HFFc6 (cell line): ENCODE data around the gene CHRNA3. TPM values are rescaled to one million over a fixed set of nuclear protein-coding genes. Genes with fewer than 3 reads are reported as not detected.

Experiments
- DNase-seq: peaks from one replicate; pipeline ENCODE4 v3.0.0-alpha.2; 2018
- H3K27ac Mint-ChIP-seq: 2 replicates; pipeline ENCODE4 v1.8.0; 2020; ENCODE audit warnings: mild to moderate bottlenecking, mixed read lengths
- H3K27me3 Mint-ChIP-seq: 2 replicates; pipeline ENCODE4 v1.8.0; 2021; ENCODE audit warnings: mild to moderate bottlenecking, moderate library complexity, mixed read lengths; ENCODE audit not compliant: insufficient read depth
- H3K36me3 Mint-ChIP-seq: 2 replicates; pipeline ENCODE4 v1.8.0; 2021; ENCODE audit warnings: low read depth, mixed read lengths
- H3K4me1 Mint-ChIP-seq: 2 replicates; pipeline ENCODE4 v1.8.0; 2020; ENCODE audit warnings: low read depth, mixed read lengths
- H3K4me3 Mint-ChIP-seq: 2 replicates; pipeline ENCODE4 v1.8.0; 2020; ENCODE audit warnings: mild to moderate bottlenecking, moderate library complexity, mixed read lengths
- H3K9me3 Mint-ChIP-seq: 2 replicates; pipeline ENCODE4 v1.8.0; 2020; ENCODE audit warnings: mild to moderate bottlenecking, mixed read lengths
- CTCF ChIP-seq: fragments of 200-600 bp; sonication (generic); IDR thresholded peaks from 2 replicates; pipeline ENCODE4 v1.5.0; 2021; ENCODE audit warnings: antibody characterized with exemption, mild to moderate bottlenecking
- total RNA-seq, 6 experiments: library from RNA; stranded (reverse); fragmentation: NEBNext Ultra II Directional; extraction: Animal tissue kit (Norgen Biotek cat#: 25700); gene quantifications; 2 replicates in 1 of 6; 3 replicates in 5 of 6; pipeline ENCODE4 v1.2.3, GENCODE V29; 2021

The CHRNA3 gene
- total RNA-seq, 6 experiments from 2014 or later, result not detected

- H3K4me3 Mint-ChIP-seq, result no peak overlapping the region
- no peak overlapping the region for H3K27ac Mint-ChIP-seq
- TF ChIP-seq CTCF, result no peak
- H3K4me1 Mint-ChIP-seq, result no peaks in the 10 kb centered on the region
- DNase-seq, result no peak
- H3K36me3 Mint-ChIP-seq, result no peaks in the 10 kb centered on the region
- H3K9me3 Mint-ChIP-seq, result no peaks in the 10 kb centered on the region
- H3K27me3 Mint-ChIP-seq, result peaks cover 22% of the 10 kb centered on the region
Observed at GRCh38 chr15:78641749-78642275, 21.0 kb upstream of the CHRNA3 start.

DNA sequence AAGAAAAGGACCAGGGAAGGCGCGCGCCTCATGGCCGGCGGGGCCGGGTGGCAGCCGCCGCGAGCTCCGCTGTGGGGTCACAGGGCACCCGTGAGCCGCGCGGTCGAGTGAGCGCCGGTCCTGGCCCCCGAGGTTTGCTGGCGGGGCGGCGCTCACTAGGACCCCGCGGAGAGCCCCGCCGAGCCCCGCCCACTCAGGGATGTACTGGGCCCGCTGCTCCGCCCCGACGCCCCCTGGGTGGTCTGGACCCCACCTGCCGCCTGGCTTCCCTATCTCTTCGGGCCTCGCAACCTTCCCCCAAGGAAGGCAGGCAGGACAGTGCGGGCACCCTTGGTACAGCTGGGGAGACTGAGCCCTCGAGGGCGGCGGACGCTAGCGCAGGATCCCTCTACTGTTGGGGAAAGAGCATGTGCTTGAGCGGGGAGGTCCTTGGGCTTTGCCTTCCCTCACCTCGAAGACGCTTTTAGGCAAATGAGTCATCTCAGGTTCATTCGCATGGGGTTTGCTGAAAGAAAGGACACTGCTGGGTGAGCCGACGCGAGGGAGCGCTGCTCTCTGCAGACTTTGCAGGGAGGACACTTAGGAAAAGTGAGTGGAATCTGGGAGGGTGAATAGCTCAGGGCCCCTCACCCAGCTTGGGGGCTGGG, 20.4 kb upstream of the CHRNA3 start, which contains the start of gene CHRNB4:
Gene CHRNB4, minus strand, starts transcription at position 109 of the 647 bp plus-strand sequence. Its CDS starts 77 bp downstream, at position 32.
- TF ChIP-seq CTCF, result no peak
- no peak within 1 kb of the TSS for H3K27ac Mint-ChIP-seq

DNA sequence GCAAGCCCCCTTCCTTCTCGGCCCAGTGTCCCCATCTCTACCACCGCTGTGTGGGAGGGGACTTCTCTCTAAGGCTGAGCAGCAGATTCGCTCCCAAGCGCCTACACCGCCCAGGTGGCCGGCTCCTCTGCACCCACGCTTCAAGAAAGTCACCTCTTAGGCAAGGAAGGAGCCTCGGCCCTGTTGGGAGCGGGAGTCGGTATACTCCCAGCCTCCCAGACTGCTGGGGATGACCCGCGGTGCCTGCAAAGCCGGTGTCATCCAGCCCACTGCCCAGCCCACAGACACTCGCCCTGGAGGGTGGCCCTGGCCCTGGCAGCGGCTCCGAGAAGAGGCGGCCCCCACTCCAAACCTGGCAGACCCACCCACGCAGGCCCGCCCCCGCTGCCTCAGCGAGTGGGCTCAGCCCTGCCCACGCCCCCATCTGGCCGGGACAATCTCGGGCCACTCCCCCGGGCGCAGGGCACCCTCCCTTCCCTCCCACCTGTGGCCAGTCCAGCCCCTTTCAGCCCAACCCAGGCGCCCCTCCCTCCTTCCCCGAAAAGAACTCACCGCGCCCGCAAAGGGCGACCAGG, 19.8 kb upstream of the CHRNA3 start:
- no peak overlapping the region for H3K27ac Mint-ChIP-seq
- DNase-seq, result no peak
- no peak for TF ChIP-seq CTCF
- H3K36me3 Mint-ChIP-seq, result no peaks in the 10 kb centered on the region
- H3K27me3 Mint-ChIP-seq, result peaks cover 29% of the 10 kb centered on the region
- H3K4me3 Mint-ChIP-seq, result no peak overlapping the region
- no peaks in the 10 kb centered on the region for H3K4me1 Mint-ChIP-seq
- no peaks in the 10 kb centered on the region for H3K9me3 Mint-ChIP-seq

More for the DNA sequence above, 20.4 kb upstream of the CHRNA3 start, which contains the start of gene CHRNB4:
- H3K4me1 Mint-ChIP-seq, result no peaks in the 10 kb centered on the region
- peaks cover 26% of the 10 kb centered on the region for H3K27me3 Mint-ChIP-seq
- no peak for DNase-seq
- no peaks in the 10 kb centered on the region for H3K9me3 Mint-ChIP-seq
- no peak within 1 kb of the TSS for H3K4me3 Mint-ChIP-seq
- H3K36me3 Mint-ChIP-seq, result no peaks in the 10 kb centered on the region

DNA sequence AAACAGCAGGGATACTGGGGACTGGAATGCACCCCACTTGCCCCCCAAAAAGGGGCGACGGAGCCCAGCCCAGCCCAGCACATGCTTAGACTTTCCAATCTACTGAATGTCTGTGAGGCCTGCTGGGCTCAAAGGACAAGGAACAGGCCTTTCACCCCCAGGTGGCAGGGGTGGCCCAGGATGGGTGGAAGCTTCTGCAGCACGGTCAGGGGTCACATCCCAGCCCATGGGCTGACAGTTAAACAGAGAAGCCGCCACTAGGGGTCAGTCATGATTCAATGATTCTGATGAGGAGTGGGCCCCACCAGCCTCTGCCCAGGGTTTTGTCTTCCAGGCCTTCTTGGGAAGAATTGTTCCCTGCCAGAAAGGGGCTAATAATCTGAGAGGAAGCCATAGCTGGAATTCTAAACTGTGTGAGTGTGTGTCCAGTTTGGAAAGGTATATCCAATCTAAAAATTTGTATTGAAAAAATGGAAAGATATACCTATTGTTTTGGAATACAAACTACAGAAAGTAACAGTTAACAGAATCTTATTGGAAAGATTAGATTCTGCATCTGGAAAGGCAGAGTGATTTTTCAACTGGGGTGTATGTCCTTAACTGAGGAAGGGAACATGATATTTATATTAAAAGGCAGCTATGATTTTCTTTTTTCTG, 18.0 kb upstream of the CHRNA3 start:
- H3K4me3 Mint-ChIP-seq, result no peak overlapping the region

More for the DNA sequence above, 18.0 kb upstream of the CHRNA3 start:
- TF ChIP-seq CTCF, result peak; percentile 81
- no peak overlapping the region for H3K27ac Mint-ChIP-seq
- peak; percentile 9 for DNase-seq
- peaks cover 33% of the 10 kb centered on the region for H3K27me3 Mint-ChIP-seq
- H3K4me1 Mint-ChIP-seq, result no peaks in the 10 kb centered on the region
- no peaks in the 10 kb centered on the region; the same call in 1 of the 2 replicates for H3K36me3 Mint-ChIP-seq
- H3K9me3 Mint-ChIP-seq, result no peaks in the 10 kb centered on the region; the same call in 1 of the 2 replicates
